Small intestine (tissue), 7 donors: ENCODE measurements around the gene UROC1. TPM values are rescaled to one million over a fixed set of nuclear protein-coding genes. Genes with fewer than 3 reads are reported as not detected.

Source experiments
- DNase-seq, 2 donors: peaks; one replicate each; pipeline versions ENCODE4 v3.0.0 to v3.0.0-alpha.2; 2013
- FAIRE-seq: peaks from 2 replicates; lab custom pipeline; 2012; peaks lifted over from hg19 to GRCh38; lab: Jason Lieb, UNC
- H3K27ac ChIP-seq, 3 donors: one replicate each; pipeline ENCODE4 v1.5.1; 2013; ENCODE audit warnings: low read length in 2 of 3, mild to moderate bottlenecking in 2 of 3, control low read depth in 1 of 3, inconsistent platforms in 1 of 3, low read depth in 1 of 3, moderate library complexity in 1 of 3
- H3K27me3 ChIP-seq, 3 donors: one replicate each; pipeline ENCODE4 v1.6.1; 2013; ENCODE audit warnings: low read length in 3 of 3, inconsistent platforms in 1 of 3; ENCODE audit not compliant: control insufficient read depth in 3 of 3, insufficient read depth in 3 of 3
- H3K36me3 ChIP-seq, 3 donors: one replicate each; pipeline ENCODE4 v1.6.1; 2013; ENCODE audit warnings: low read length in 3 of 3, inconsistent platforms in 1 of 3, low read depth in 1 of 3, mild to moderate bottlenecking in 1 of 3, moderate library complexity in 1 of 3; ENCODE audit not compliant: control insufficient read depth in 3 of 3, insufficient read depth in 2 of 3
- H3K4me1 ChIP-seq, 3 donors: one replicate each; pipeline ENCODE4 v1.6.1; 2013; ENCODE audit warnings: low read length in 2 of 3, inconsistent platforms in 1 of 3, low read depth in 1 of 3, mild to moderate bottlenecking in 1 of 3, moderate library complexity in 1 of 3; ENCODE audit not compliant: control insufficient read depth in 3 of 3, insufficient read depth in 2 of 3
- H3K4me3 ChIP-seq, 3 donors: one replicate each; pipeline ENCODE4 v1.5.1; 2013; ENCODE audit warnings: low read length in 3 of 3, control low read depth in 1 of 3, inconsistent platforms in 1 of 3, low read depth in 1 of 3, mild to moderate bottlenecking in 1 of 3, moderate library complexity in 1 of 3
- H3K9me3 ChIP-seq, 2 donors: one replicate each; pipeline ENCODE4 v1.6.1; 2013; ENCODE audit warnings: low read depth in 1 of 2, low read length in 1 of 2; ENCODE audit not compliant: control insufficient read depth in 2 of 2, insufficient read depth in 1 of 2
- WGBS, 3 donors: extraction: QIAGEN DNeasy Blood & Tissue Kit; methylation state at CpG; one replicate each; pipeline ENCODE4 v1.1.7; 2013; 5-methylcytosine and 5-hydroxymethylcytosine counted together
- polyA plus RNA-seq, 4 donors: library from polyadenylated mRNA; stranded (reverse) in 3 of 4; unstranded in 1 of 4; fragments of 200-250 nt in 3 of 4; fragments of 120-200 nt in 1 of 4; gene quantifications; one replicate each; pipeline versions ENCODE4 v1.2.1 to v1.2.3, GENCODE V29; 2013
- donor health status: healthy with polysubstance abuse.
- donor health status: control.
- donor health status: control.
- donor health status: Bipolar disorder and iron deficiency.
- donor health status: healthy.

Gene UROC1
- polyA plus RNA-seq, 4 donors: 0.07 to 0.27 TPM; not detected in 2

- no peaks in the 10 kb centered on the region for H3K9me3 ChIP-seq
- H3K27me3 ChIP-seq: no peaks in the 10 kb centered on the region
- DNase-seq (no peak), FAIRE-seq (no peak)
- 81 to 86% (median 84%) methylated on average over 19 of the region's 19 CpGs for WGBS, 3 donors
- no peaks in the 10 kb centered on the region for H3K4me1 ChIP-seq
- no peak overlapping the region for H3K4me3 ChIP-seq
- H3K36me3 ChIP-seq: no peaks in the 10 kb centered on the region
- no peak overlapping the region for H3K27ac ChIP-seq
These were observed 37.3 kb upstream of the UROC1 start for GRCh38 chr3:126554560-126555525.

GRCh38 chr3:126553284-126554084 lies 35.9 kb upstream of the UROC1 start:
- Histone ChIP-seq H3K9me3 (no peaks in the 10 kb centered on the region), H3K4me1 (no peaks in the 10 kb centered on the region), H3K27ac (no peak overlapping the region), H3K27me3 (no peaks in the 10 kb centered on the region), H3K36me3 (no peaks in the 10 kb centered on the region), H3K4me3 (no peak overlapping the region)
- FAIRE-seq (no peak), DNase-seq (no peak)
- 71 to 83% (median 76%) methylated on average over 19 of the region's 19 CpGs for WGBS, 3 donors

GRCh38 chr3:126552688-126553283 lies 35.2 kb upstream of the UROC1 start:
- Histone ChIP-seq H3K4me1 (no peaks in the 10 kb centered on the region), H3K27me3 (no peaks in the 10 kb centered on the region), H3K4me3 (no peak overlapping the region), H3K9me3 (no peaks in the 10 kb centered on the region), H3K27ac (no peak overlapping the region), H3K36me3 (no peaks in the 10 kb centered on the region)
- WGBS, 3 donors: 70 to 84% (median 76%) methylated on average over 14 of the region's 14 CpGs
- FAIRE-seq (no peak), DNase-seq (no peak)

GRCh38 chr3:126551839-126552687 lies 34.5 kb upstream of the UROC1 start:
- FAIRE-seq (no peak), DNase-seq (no peak)

GRCh38 chr3:126551121-126551838 lies 33.7 kb upstream of the UROC1 start:
- DNase-seq: no peak
- no peak overlapping the region for H3K4me3 ChIP-seq
- H3K36me3 ChIP-seq: no peaks in the 10 kb centered on the region
- no peaks in the 10 kb centered on the region for H3K4me1 ChIP-seq
- FAIRE-seq: no peak
- no peaks in the 10 kb centered on the region for H3K27me3 ChIP-seq
- H3K27ac ChIP-seq: no peak overlapping the region
- H3K9me3 ChIP-seq: no peaks in the 10 kb centered on the region
- WGBS, 3 donors: 64 to 71% (median 67%) methylated on average over 13 of the region's 13 CpGs

More at GRCh38 chr3:126551839-126552687, 34.5 kb upstream of the UROC1 start:
- Histone ChIP-seq H3K9me3 (no peaks in the 10 kb centered on the region), H3K4me1 (no peaks in the 10 kb centered on the region), H3K4me3 (no peak overlapping the region), H3K36me3 (no peaks in the 10 kb centered on the region), H3K27ac (no peak overlapping the region), H3K27me3 (no peaks in the 10 kb centered on the region)
- 60 to 70% (median 68%) methylated on average over 16 to 17 of the region's 17 CpGs for WGBS, 3 donors

GRCh38 chr3:126550488-126551051 lies 33.0 kb upstream of the UROC1 start:
- Histone ChIP-seq H3K36me3 (no peaks in the 10 kb centered on the region), H3K9me3 (no peaks in the 10 kb centered on the region), H3K4me1 (no peaks in the 10 kb centered on the region), H3K4me3 (no peak overlapping the region), H3K27me3 (no peaks in the 10 kb centered on the region), H3K27ac (no peak overlapping the region)
- WGBS, 3 donors: 85 to 90% (median 85%) methylated on average over 11 of the region's 11 CpGs
- FAIRE-seq: no peak
- DNase-seq: no peak

- Histone ChIP-seq H3K4me3 (no peak overlapping the region), H3K9me3 (no peaks in the 10 kb centered on the region), H3K27me3 (no peaks in the 10 kb centered on the region), H3K4me1 (no peaks in the 10 kb centered on the region), H3K36me3 (no peaks in the 10 kb centered on the region), H3K27ac (no peak overlapping the region)
- FAIRE-seq (no peak), DNase-seq (no peak)
- 76 to 81% (median 78%) methylated on average over 12 of the region's 12 CpGs for WGBS, 3 donors
These were observed 32.4 kb upstream of the UROC1 start for GRCh38 chr3:126549861-126550487.
